Gastroesophageal sphincter (tissue), 4 donors: ENCODE results near the gene MORC2. TPM values are rescaled to one million over a fixed set of nuclear protein-coding genes. Genes with fewer than 3 reads are reported as not detected.

Source experiments
- ATAC-seq: fragments of 150-250 bp; one replicate; pipeline ENCODE4 v1.9.1; 2016; ENCODE audit warnings: mild to moderate bottlenecking, moderate library complexity
- H3K27ac ChIP-seq, 4 donors: fragments of 200-600 bp; sonication (generic) in 3 of 4; 1 replicate in 3 of 4; 2 replicates in 1 of 4; pipeline ENCODE4 v1.5.1; 2016 to 2019
- H3K27me3 ChIP-seq: fragments of 200-600 bp; sonication (generic); one replicate; pipeline ENCODE4 v1.5.1; 2019
- H3K36me3 ChIP-seq, 2 donors: fragments of 200-600 bp; sonication (generic); one replicate each; pipeline ENCODE4 v1.5.1; 2019; ENCODE audit warnings: control low read depth in 1 of 2
- H3K4me1 ChIP-seq, 3 donors: fragments of 200-600 bp; sonication (generic); 1 replicate in 2 of 3; 2 replicates in 1 of 3; pipeline ENCODE4 v1.5.1; 2016 to 2019; ENCODE audit warnings: control low read depth in 2 of 3
- H3K4me3 ChIP-seq, 2 donors: fragments of 200-600 bp; sonication (generic); one replicate each; pipeline ENCODE4 v1.5.1; 2019; ENCODE audit warnings: mild to moderate bottlenecking in 1 of 2, moderate library complexity in 1 of 2
- H3K9me3 ChIP-seq, 3 donors: fragments of 200-600 bp; sonication (generic); one replicate each; pipeline ENCODE4 v1.5.1; 2017 to 2019; ENCODE audit warnings: control low read depth in 2 of 3
- CTCF ChIP-seq, 4 experiments: fragments of 200-600 bp in 2 of 4; fragments of 450-650 bp in 2 of 4; sonication (generic) in 1 of 4; IDR thresholded peaks; one replicate each; pipeline ENCODE4 v1.5.1; 2017 to 2019; ENCODE audit warnings: antibody characterized with exemption in 4 of 4, mild to moderate bottlenecking in 2 of 4, moderate library complexity in 2 of 4
- EP300 ChIP-seq: sonication (generic); formaldehyde crosslinking; IDR thresholded peaks from one replicate; pipeline ENCODE4 v1.6.1; 2017; ENCODE audit warnings: antibody characterized with exemption, mild to moderate bottlenecking
- POLR2A ChIP-seq, 2 donors: fragments of 450-650 bp; IDR thresholded peaks; one replicate each; pipeline ENCODE4 v1.6.1; 2017; ENCODE audit warnings: antibody characterized with exemption in 2 of 2, mild to moderate bottlenecking in 2 of 2, moderate library complexity in 1 of 2
- POLR2AphosphoS5 ChIP-seq: sonication (generic); formaldehyde crosslinking; IDR thresholded peaks from one replicate; pipeline ENCODE4 v1.6.1; 2017; ENCODE audit warnings: antibody characterized with exemption
- WGBS, 2 donors: methylation state at CpG; one replicate each; pipeline ENCODE4 v1.1.5; 2018; ENCODE audit warnings: low coverage in 1 of 2; 5-methylcytosine and 5-hydroxymethylcytosine counted together
- total RNA-seq, 4 donors: library from RNA; depleted of rRNA; stranded (reverse); fragments of >200 nt; gene quantifications; one replicate each; pipeline ENCODE4 v1.1.0, GENCODE V29; 2016

The MORC2 gene
- total RNA-seq, 4 donors from 2014 or later: 11.3 to 36.0 (median 29.6) TPM

GRCh38 chr22:30878516-30879414, 89.8 kb downstream of the MORC2 start:
- H3K36me3 ChIP-seq: no peaks in the 10 kb centered on the region
- H3K27me3 ChIP-seq: no peaks in the 10 kb centered on the region
- 49 to 83% methylated on average over 7 to 10 of the region's 16 CpGs for WGBS, 2 donors

GRCh38 chr22:30877662-30878515, 90.7 kb downstream of the MORC2 start:
- TF ChIP-seq EP300 (no peak), CTCF (IDR thresholded peaks at IDR 0.05) (no peak), POLR2A (IDR thresholded peaks at IDR 0.05) (no peak), POLR2AphosphoS5 (no peak)
- no peaks in the 10 kb centered on the region for H3K9me3 ChIP-seq
- H3K4me3 ChIP-seq: no peak overlapping the region
- peaks cover 0 to 6% (median 0%) of the 10 kb centered on the region in 3 donors for H3K4me1 ChIP-seq
- ATAC-seq: no peak
- H3K36me3 ChIP-seq: no peaks in the 10 kb centered on the region
- 98% methylated on average over 9 of the region's 15 CpGs; no CpG with 5 or more reads in 1 of the 2 donors for WGBS, 2 donors
- H3K27me3 ChIP-seq: no peaks in the 10 kb centered on the region
- no peak overlapping the region for H3K27ac ChIP-seq

More at GRCh38 chr22:30878516-30879414, 89.8 kb downstream of the MORC2 start:
- no peak for TF ChIP-seq CTCF (IDR thresholded peaks at IDR 0.05)
- TF ChIP-seq POLR2A (IDR thresholded peaks at IDR 0.05): no peak
- no peak for TF ChIP-seq EP300
- no peak for TF ChIP-seq POLR2AphosphoS5
- Histone ChIP-seq H3K9me3 (no peaks in the 10 kb centered on the region), H3K4me1 (peaks cover 0 to 6% (median 0%) of the 10 kb centered on the region in 3 donors), H3K27ac (no peak overlapping the region), H3K4me3 (no peak overlapping the region)
- no peak for ATAC-seq

- no peak overlapping the region for H3K27ac ChIP-seq
- H3K27me3 ChIP-seq: no peaks in the 10 kb centered on the region
- peaks cover 0 to 6% (median 0%) of the 10 kb centered on the region in 3 donors for H3K4me1 ChIP-seq
- TF ChIP-seq POLR2A (IDR thresholded peaks at IDR 0.05) (no peak), CTCF (IDR thresholded peaks at IDR 0.05) (no peak), EP300 (no peak), POLR2AphosphoS5 (no peak)
- H3K4me3 ChIP-seq: no peak overlapping the region
- H3K36me3 ChIP-seq: peaks cover 0 to under 1% of the 10 kb centered on the region in 2 donors
- H3K9me3 ChIP-seq: no peaks in the 10 kb centered on the region
- 7 to 31% methylated on average over 3 to 4 of the region's 9 CpGs for WGBS, 2 donors
- no peak for ATAC-seq
These were observed 91.5 kb downstream of the MORC2 start for GRCh38 chr22:30876915-30877553.

- no peak for ATAC-seq
- no peak for TF ChIP-seq POLR2AphosphoS5
- no peak for TF ChIP-seq CTCF (IDR thresholded peaks at IDR 0.05)
- no peak for TF ChIP-seq EP300
- no peak for TF ChIP-seq POLR2A (IDR thresholded peaks at IDR 0.05)
- Histone ChIP-seq H3K27ac (no peak overlapping the region), H3K27me3 (no peaks in the 10 kb centered on the region), H3K4me3 (no peak overlapping the region), H3K9me3 (no peaks in the 10 kb centered on the region), H3K36me3 (peaks cover 0 to 5% of the 10 kb centered on the region in 2 donors), H3K4me1 (peaks cover 0 to 6% (median 0%) of the 10 kb centered on the region in 3 donors)
- whole genome bisulfite sequencing, 2 donors: no CpG with 5 or more reads among the region's 9 CpGs
These were observed 92.3 kb downstream of the MORC2 start for GRCh38 chr22:30876221-30876751.
